GM23338 (cell line): Measurements from ENCODE around the gene UGCG. TPM values are rescaled to one million over a fixed set of nuclear protein-coding genes. Genes with fewer than 3 reads are reported as not detected.

Experiments
- EZH2 ChIP-seq: fragments of 200-600 bp; sonication (generic); IDR thresholded peaks from one replicate; pipeline ENCODE4 v1.8.0; 2017; ENCODE audit warnings: antibody characterized with exemption, mild to moderate bottlenecking, low read depth; ENCODE audit not compliant: unreplicated experiment
- EZH2phosphoT487 ChIP-seq: fragments of 200-600 bp; sonication (generic); IDR thresholded peaks from one replicate; pipeline ENCODE4 v1.8.1; 2018; ENCODE audit warnings: antibody characterized with exemption; ENCODE audit not compliant: unreplicated experiment
- JUNB ChIP-seq: IDR thresholded peaks from one replicate; pipeline ENCODE4 v1.6.1; 2016; ENCODE audit warnings: antibody characterized with exemption; ENCODE audit not compliant: unreplicated experiment
- NANOG ChIP-seq: IDR thresholded peaks from 2 replicates; pipeline ENCODE4 v1.6.1; 2016; ENCODE audit warnings: antibody characterized with exemption, borderline replicate concordance
- REST ChIP-seq: IDR thresholded peaks from one replicate; pipeline ENCODE4 v1.6.1; 2018; ENCODE audit warnings: antibody characterized with exemption; ENCODE audit not compliant: unreplicated experiment
- ZNF114 ChIP-seq: fragments of 250-450 bp; sonication (Bioruptor Pico); IDR thresholded peaks from 2 replicates; pipeline ENCODE4 v1.5.0; 2020; ENCODE audit warnings: mild to moderate bottlenecking, moderate library complexity
- polyA plus RNA-seq: library from polyadenylated mRNA; unstranded; fragments of >200 nt; fragmentation: Nextera tagmentation; extraction: Ambion mirVana; gene quantifications from 2 replicates; pipeline ENCODE4 v1.2.1, GENCODE V29; 2016
- total RNA-seq: library from RNA; depleted of rRNA; stranded (reverse); fragments of >200 nt; shearing (Covaris generic); gene quantifications from 2 replicates; pipeline ENCODE4 v1.2.3, GENCODE V29; 2014
- TF ChIP-seq, protein P1 (sequence below): fragments of 250-450 bp; sonication (Bioruptor Pico); IDR thresholded peaks from 2 replicates; pipeline ENCODE4 v1.5.0; 2020; ENCODE audit warnings: mild to moderate bottlenecking, moderate library complexity

Gene UGCG
- total and polyA plus RNA-seq, 2 experiments from 2014 or later: 30.4 to 44.9 TPM

GRCh38 chr9:111851553-111851952 lies 45.1 kb upstream of the UGCG start (continued):
- TF ChIP-seq, protein P1, sequence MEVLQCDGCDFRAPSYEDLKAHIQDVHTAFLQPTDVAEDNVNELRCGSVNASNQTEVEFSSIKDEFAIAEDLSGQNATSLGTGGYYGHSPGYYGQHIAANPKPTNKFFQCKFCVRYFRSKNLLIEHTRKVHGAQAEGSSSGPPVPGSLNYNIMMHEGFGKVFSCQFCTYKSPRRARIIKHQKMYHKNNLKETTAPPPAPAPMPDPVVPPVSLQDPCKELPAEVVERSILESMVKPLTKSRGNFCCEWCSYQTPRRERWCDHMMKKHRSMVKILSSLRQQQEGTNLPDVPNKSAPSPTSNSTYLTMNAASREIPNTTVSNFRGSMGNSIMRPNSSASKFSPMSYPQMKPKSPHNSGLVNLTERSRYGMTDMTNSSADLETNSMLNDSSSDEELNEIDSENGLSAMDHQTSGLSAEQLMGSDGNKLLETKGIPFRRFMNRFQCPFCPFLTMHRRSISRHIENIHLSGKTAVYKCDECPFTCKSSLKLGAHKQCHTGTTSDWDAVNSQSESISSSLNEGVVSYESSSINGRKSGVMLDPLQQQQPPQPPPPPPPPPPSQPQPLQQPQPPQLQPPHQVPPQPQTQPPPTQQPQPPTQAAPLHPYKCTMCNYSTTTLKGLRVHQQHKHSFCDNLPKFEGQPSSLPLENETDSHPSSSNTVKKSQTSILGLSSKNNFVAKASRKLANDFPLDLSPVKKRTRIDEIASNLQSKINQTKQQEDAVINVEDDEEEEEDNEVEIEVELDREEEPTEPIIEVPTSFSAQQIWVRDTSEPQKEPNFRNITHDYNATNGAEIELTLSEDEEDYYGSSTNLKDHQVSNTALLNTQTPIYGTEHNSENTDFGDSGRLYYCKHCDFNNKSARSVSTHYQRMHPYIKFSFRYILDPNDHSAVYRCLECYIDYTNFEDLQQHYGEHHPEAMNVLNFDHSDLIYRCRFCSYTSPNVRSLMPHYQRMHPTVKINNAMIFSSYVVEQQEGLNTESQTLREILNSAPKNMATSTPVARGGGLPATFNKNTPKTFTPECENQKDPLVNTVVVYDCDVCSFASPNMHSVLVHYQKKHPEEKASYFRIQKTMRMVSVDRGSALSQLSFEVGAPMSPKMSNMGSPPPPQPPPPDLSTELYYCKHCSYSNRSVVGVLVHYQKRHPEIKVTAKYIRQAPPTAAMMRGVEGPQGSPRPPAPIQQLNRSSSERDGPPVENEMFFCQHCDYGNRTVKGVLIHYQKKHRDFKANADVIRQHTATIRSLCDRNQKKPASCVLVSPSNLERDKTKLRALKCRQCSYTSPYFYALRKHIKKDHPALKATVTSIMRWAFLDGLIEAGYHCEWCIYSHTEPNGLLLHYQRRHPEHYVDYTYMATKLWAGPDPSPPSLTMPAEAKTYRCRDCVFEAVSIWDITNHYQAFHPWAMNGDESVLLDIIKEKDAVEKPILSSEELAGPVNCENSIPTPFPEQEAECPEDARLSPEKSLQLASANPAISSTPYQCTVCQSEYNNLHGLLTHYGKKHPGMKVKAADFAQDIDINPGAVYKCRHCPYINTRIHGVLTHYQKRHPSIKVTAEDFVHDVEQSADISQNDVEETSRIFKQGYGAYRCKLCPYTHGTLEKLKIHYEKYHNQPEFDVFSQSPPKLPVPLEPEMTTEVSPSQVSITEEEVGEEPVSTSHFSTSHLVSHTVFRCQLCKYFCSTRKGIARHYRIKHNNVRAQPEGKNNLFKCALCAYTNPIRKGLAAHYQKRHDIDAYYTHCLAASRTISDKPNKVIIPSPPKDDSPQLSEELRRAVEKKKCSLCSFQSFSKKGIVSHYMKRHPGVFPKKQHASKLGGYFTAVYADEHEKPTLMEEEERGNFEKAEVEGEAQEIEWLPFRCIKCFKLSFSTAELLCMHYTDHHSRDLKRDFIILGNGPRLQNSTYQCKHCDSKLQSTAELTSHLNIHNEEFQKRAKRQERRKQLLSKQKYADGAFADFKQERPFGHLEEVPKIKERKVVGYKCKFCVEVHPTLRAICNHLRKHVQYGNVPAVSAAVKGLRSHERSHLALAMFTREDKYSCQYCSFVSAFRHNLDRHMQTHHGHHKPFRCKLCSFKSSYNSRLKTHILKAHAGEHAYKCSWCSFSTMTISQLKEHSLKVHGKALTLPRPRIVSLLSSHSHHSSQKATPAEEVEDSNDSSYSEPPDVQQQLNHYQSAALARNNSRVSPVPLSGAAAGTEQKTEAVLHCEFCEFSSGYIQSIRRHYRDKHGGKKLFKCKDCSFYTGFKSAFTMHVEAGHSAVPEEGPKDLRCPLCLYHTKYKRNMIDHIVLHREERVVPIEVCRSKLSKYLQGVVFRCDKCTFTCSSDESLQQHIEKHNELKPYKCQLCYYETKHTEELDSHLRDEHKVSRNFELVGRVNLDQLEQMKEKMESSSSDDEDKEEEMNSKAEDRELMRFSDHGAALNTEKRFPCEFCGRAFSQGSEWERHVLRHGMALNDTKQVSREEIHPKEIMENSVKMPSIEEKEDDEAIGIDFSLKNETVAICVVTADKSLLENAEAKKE (CRISPR knock-in tag): no peak
- TF ChIP-seq NANOG (no peak), REST (no peak), JUNB (no peak), EZH2 (no peak), EZH2phosphoT487 (no peak), ZNF114 (no peak)
